ENCODE measurements around the gene ELN.

DNA sequence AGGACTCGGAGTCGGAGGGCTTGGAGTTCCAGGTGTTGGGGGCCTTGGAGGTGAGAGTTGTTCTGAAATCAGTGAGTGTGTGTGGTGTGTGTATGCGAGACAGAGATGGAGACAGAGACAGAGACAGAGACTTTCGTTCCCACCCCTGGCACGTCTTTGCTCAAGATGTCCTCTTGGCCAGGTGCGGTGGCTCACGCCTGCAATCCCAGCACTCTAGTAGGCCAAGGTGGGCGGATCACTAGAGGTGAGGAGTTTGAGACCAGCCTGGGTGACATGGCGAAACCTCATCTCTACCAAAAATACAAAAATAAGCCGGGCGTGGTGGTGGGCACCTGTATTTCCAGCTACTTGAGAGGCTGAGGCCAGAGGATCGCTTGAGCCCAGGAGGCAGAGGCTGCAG, 35.7 kb downstream of the ELN start:
- no peak for TF ChIP-seq POLR2A (IDR thresholded peaks at IDR 0.05)
- TF ChIP-seq, protein P1, sequence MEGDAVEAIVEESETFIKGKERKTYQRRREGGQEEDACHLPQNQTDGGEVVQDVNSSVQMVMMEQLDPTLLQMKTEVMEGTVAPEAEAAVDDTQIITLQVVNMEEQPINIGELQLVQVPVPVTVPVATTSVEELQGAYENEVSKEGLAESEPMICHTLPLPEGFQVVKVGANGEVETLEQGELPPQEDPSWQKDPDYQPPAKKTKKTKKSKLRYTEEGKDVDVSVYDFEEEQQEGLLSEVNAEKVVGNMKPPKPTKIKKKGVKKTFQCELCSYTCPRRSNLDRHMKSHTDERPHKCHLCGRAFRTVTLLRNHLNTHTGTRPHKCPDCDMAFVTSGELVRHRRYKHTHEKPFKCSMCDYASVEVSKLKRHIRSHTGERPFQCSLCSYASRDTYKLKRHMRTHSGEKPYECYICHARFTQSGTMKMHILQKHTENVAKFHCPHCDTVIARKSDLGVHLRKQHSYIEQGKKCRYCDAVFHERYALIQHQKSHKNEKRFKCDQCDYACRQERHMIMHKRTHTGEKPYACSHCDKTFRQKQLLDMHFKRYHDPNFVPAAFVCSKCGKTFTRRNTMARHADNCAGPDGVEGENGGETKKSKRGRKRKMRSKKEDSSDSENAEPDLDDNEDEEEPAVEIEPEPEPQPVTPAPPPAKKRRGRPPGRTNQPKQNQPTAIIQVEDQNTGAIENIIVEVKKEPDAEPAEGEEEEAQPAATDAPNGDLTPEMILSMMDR (IDR thresholded peaks at IDR 0.05) = no peak
